Measurements from ENCODE around the gene CSRP2.

GRCh38 chr12:76836633-76837032 is 42.2 kb downstream of the CSRP2 start:
- TF ChIP-seq POLR2AphosphoS5 (IDR thresholded peaks at IDR 0.05): no peak
- TF ChIP-seq SMC3 (conservative IDR thresholded peaks at IDR 0.05; ENCODE audit: poor library complexity): no peak
- TF ChIP-seq CTCF (IDR thresholded peaks at IDR 0.05; ENCODE audit: poor library complexity, severe bottlenecking): no peak
- no peak for TF ChIP-seq REST (IDR thresholded peaks at IDR 0.05; ENCODE audit: borderline replicate concordance)
